Dermis microvascular lymphatic vessel endothelial cell (primary cell): ENCODE measurements around the gene ADGRD2. TPM values are rescaled to one million over a fixed set of nuclear protein-coding genes. Genes with fewer than 3 reads are reported as not detected.

Source experiments
- DNase-seq, 2 donors: peaks; one replicate each; pipeline versions ENCODE4 v3.0.0 to v3.0.0-alpha.2; 2010; ENCODE audit warnings: low read depth in 2 of 2
- total RNA-seq: library from RNA; depleted of rRNA; stranded (reverse); fragments of >200 nt; gene quantifications from 2 replicates; pipeline ENCODE4 v1.2.1, GENCODE V29; 2014

The ADGRD2 gene
- total RNA-seq, 1 donor from 2014 or later: not detected

DNA sequence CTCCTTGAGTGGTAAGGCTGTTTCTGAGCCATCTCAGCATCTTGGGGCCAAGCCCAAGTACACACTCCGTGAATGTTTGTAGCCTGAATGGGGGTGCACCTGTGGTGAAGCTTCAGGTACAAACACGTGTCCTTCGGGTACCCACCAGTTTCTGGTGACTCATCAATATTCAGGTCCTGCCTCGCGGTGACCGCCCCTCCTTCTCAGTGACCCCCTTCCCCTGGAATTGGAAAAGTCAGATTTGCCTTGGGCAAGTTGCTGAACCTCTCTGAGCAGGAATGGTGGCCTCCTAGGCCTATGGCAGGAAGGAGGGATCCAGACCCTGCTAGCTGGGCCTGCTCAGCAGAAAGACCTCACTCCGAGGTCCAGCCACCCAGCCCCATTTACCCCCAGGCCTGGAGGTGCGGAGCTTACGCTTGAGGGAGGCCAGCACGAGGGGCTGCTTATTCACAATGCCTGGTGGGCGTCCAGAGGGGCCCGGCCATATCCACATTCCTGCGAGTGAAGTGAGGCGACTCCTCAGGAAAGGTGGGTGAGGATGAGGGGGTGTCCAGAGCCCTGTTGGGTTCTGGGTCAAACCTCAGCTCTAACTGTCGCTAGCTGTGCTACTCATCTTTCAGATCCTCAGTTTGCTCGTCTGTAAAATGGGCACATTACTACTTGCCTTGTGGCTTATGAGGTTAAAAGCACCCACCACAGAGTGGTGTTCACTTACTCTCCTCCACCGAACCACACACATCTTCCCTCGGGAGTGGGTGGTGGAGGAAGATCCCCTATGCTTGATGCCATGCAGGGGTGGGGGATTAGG lies 7.0 kb downstream of the ADGRD2 start:
- DNase-seq: no peak

DNA sequence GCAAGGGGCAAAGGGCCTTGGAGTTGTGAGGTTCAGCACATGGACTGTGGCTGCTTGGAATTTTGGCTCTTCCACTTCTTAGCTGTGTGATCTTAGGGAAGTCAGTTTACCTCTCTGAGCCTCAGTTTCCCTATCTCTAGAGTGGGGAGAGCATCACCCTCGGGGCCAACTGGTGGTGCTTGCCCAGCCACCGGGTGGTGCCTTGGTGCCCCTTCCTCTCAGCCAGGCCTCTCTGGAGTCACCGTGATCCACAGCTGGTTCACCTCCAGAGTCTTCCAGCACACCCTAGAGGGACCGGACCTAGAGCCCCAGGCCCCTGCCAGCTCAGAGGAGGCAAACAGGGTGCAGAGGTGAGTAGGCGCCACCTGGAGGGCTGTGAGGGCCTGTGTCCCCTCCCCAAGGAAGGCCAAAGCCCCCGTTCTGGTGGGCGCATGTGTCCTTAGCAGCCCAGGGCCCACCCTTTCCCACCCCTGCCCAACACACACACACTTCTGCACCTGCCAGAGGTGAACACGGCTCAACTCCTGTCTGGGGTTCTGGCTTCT lies 7.7 kb downstream of the ADGRD2 start:
- no peak for DNase-seq

DNA sequence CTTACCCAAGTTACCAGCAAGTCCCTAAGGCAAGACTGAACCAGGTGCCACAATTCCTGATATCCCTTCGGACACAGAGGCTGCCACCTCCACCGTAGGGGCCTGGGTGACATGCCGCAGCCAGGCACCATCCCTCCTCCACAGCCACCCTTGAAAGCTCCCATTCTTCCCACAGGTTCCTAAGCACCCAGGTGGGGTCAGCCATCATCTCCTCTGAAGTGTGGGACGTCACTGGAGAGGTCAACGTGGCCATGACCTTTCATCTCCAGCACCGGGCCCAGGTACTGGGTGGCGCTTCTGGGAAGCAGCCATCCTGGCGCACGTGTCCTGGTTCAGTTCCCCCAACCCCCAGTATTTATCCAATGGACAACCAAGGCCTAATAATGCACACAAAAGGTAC lies 8.2 kb downstream of the ADGRD2 start:
- no peak for DNase-seq

DNA sequence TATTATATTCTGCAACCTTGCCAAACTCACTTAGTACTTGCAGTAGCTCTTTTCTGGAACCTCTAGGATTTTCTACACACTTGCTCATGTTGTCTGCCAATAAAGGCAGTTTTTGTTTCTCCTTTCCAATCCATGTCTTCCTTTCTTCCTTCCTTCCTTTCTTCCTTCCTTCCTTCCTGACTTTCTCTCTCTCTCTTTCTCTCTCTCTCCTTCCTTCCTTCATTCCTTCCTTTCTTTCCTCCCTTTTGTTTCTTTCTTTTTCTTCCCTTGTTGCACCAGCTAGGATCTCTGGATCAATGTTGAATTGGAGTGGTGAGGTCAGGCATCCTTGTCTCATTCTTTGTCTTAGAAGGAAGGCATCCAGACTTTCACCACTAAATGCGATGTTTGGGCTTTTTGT lies 12.5 kb downstream of the ADGRD2 start:
- DNase-seq: no peak

DNA sequence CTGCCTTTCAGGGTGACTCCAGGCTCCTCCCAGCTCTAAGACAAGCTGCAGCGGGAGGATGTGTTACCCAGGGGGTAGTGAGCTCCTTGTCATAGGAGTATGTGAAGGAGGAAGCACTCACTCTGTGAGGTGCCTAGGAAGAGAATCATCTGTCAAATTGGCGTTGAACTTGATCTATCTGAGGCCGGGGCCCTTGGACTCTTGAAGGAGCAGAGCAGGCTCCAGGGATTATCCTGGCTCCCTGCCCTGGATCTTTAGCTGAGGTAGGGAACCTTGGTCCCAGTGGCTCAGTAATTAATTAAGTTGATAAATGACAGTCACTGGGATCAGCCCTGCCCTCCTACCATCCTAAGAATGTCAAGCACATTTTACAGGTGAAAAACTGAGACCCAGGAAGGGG lies 15.5 kb downstream of the ADGRD2 start:
- DNase-seq: no peak

DNA sequence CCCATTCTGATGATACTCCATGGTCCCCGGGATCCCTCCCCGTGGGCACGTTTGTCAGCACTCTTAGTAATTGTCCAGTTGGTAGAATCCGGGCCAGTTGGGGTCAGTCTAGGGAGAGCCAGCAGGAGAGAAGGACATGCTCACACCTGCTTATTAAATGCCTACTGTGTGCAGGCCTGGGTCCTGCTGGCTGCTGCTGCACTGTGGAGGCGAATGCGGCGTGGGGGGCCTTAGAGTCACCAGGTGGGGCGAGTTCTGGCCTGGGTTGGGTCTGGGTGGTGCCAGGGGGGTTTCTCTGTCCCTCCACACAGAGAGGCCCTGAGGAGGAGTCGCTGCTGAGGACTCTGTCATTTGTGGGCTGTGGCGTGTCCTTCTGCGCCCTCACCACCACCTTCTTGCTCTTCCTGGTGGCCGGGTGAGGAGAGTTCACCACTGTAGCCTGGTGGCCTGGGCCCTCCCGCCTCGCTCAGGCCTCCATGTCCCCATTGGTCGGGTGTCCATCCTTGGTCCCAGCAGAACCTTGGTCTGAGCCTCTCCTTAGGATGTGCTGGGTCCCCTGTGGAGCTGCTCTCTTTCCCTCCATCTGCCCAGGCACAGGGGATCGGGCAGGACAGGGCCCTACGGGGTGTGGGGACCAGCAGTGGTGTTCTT lies 17.3 kb downstream of the ADGRD2 start:
- no peak for DNase-seq

DNA sequence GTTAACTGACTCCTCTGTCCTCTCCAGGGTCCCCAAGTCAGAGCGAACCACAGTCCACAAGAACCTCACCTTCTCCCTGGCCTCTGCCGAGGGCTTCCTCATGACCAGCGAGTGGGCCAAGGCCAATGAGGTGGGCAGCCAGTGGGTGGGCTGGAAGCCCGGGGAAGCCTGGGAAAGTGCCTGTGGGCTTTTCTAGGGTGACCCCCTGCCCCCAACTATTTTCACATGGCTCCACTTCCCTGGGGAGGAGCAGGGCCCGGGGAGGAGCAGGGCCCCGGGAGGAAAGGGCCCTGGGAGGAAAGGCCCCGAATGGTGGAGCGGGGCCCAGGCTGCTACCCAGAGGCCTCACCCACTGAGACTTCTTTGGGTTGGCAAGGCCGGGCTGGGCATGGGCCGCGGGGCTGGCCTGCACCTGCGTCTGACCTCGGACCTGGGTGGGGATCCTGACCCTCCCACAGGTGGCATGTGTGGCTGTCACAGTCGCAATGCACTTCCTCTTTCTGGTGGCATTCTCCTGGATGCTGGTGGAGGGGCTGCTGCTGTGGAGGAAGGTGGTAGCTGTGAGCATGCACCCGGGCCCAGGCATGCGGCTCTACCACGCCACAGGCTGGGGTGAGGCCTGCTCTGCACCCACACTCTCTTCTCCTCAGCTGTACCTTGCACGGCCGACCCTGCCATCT lies 17.9 kb downstream of the ADGRD2 start:
- DNase-seq: no peak

DNA sequence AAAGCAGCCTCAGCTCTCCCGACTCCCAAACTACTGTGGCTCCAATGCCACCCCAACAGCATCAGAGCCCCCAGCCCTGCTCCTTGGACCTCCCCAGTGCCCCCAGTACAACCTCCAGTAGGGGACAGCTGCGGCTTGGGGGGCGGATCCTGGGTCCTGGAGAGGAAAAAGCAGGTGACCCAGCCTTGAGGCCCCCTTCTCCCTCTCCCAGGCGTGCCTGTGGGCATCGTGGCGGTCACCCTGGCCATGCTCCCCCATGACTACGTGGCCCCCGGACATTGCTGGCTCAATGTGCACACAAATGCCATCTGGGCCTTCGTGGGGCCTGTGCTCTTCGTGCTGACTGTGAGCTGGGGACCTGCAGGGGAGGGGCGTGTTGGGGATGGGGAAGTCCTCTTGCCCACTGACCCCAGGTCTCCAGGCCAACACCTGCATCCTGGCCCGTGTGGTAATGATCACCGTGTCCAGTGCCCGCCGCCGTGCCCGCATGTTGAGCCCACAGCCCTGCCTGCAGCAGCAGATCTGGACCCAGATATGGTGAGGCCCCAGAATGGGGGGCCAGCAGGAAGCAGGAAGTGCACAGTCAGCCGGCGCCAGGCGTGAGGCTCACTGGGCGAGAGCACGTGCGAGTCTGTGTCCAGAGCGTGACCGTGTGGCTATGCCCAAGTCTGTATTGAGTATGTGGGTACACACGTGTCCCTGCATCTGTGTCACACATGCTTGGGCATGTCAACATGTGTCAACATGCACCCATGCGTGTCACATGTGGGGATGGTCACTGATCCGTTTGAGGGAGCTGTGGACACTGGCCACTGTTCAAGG lies 19.0 kb downstream of the ADGRD2 start:
- no peak for DNase-seq

DNA sequence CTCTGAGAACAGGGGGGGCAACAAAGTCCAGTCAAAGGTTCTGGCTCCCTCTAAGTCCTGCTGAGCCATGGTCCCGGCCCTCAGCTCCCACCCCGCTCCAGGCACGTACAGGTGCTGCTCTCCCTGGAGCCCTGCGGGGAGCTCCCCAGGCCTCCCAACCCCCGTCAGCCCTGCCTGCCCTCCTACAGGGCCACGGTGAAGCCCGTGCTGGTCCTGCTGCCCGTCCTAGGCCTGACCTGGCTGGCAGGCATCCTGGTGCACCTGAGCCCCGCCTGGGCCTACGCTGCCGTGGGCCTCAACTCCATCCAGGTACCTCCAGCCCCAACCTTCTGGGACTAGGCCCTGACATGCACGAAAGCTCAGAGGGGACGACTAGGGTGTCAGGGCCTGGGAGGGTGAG lies 20.1 kb downstream of the ADGRD2 start:
- DNase-seq: no peak

DNA sequence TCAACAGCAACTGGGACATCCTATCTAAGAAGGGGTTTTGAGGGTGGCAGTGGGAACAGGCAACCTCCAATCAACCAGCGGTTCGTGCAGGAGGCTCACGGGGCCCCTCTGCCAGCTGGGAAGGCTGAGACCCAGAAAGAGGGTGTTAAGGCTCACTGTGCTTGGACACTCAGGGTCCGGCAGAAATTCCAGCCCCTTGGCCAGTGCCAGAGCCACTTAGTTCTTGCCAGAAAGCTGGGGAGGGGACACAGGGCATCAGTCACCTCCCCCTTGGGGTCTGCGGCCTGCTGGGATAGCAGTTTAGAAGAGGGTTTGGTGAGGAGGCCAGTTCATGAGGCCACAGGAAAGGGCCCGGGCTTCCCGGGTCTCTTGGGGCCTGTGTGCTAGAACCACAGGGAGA lies 20.5 kb downstream of the ADGRD2 start:
- DNase-seq: no peak

DNA sequence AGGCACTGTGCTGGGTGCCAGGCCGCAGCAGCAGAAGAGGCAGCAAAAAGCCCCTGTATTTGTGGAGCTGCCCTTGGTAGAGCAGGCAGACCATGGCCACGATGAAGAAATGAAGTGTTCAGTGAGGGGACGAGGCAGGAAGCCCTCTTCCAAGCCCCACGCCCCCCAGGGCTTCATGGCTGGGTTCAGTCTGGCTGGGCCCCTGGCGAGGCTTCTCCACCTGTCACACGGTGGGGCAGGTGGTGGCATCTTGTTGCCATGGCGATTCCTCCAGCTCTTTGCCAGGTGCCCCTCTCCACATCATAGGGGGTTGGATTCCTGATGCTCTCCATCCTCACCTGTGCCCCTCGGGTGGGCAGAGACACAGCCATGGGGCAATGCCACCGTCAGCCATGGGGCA lies 21.5 kb downstream of the ADGRD2 start:
- no peak for DNase-seq

DNA sequence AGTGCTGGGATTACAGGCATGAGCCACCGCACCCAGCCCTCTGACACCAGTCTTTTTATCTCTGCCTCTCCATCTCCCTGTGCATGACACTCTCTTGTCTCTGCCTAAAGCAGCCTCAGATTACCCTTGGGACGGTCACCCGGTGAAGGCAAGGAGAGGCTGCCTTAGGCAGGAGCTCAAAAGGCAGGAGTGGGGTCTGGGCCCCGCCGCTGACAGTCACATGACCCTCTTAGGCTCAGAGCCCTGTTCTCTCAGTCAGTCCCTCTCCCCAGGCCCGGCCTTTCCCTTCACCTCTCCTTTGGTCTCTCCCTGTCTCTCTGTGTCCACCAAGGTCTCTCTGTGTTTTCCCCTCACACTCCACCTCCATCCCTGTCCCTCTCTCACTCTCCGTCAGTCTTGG lies 22.5 kb downstream of the ADGRD2 start:
- no peak for DNase-seq

DNA sequence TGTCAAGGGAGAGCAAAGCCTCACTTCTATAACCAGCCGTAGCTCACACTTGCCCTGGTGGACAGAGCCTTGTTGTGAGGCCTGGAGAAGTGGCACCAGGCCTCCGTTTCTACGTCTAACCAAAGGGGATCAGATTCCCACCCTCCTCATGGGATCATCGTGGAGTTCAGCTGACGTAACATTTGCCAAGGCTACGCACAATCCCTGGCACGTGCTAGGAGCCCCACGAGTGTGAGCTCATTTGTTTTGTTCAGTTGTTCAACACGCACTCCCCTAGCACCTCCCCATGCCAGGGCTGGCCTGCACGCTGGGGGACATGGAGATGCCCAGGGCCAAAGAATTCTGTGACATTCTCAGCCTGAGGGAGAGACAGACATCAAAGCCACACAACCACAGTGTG lies 23.1 kb downstream of the ADGRD2 start:
- DNase-seq: no peak

DNA sequence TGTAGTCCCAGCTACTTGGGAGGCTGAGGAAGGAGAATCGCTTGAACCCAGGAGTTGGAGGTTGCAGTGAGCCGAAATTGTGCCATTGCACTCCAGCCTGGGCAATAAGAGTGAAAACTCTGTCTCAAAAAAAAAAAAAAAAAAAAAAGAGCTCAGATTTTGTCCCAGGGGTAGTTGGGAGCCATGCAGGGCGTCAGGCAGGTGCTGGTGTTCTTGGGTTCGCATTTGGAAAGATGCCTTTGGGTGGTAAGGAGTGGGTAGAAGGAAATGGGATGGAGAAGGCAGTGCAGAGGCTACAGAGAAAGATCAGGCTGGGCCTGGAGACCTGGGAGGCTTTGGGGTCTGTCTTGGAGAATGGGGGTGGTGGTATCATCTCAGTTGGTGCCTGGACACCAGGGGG lies 23.9 kb downstream of the ADGRD2 start:
- no peak for DNase-seq

DNA sequence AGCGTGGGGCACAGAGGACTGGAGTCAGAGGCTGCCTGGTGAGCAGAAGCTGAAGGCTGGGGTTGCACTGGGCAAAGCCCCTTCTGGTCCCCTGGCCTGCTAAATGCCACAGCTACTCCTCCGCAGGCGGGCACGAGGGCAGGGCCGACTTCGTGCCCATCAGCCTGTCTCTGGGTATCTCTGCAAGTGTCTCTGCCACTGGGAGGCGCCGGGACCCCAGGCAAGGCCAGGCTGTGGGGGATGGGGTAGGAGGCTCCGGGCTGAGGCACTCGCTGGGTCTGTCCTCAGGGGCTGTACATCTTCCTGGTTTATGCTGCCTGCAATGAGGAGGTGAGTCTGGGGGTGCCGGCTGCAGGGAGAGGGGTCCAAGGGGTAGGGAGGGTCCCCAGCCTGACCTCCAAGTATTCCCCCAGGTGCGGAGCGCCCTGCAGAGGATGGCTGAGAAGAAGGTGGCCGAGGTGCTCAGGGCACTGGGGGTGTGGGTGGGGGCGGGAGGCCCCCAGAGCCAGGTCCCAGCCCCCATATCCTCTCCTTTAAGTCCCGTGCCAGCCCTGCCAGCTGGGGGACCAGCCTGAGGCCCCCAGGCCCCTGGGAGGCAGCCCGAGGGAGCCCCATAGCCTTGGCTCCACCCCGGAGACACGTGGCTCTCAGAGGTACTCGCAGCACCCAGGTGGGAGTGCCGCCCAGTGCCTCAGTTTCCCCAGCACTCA lies 25.1 kb downstream of the ADGRD2 start:
- DNase-seq: no peak

DNA sequence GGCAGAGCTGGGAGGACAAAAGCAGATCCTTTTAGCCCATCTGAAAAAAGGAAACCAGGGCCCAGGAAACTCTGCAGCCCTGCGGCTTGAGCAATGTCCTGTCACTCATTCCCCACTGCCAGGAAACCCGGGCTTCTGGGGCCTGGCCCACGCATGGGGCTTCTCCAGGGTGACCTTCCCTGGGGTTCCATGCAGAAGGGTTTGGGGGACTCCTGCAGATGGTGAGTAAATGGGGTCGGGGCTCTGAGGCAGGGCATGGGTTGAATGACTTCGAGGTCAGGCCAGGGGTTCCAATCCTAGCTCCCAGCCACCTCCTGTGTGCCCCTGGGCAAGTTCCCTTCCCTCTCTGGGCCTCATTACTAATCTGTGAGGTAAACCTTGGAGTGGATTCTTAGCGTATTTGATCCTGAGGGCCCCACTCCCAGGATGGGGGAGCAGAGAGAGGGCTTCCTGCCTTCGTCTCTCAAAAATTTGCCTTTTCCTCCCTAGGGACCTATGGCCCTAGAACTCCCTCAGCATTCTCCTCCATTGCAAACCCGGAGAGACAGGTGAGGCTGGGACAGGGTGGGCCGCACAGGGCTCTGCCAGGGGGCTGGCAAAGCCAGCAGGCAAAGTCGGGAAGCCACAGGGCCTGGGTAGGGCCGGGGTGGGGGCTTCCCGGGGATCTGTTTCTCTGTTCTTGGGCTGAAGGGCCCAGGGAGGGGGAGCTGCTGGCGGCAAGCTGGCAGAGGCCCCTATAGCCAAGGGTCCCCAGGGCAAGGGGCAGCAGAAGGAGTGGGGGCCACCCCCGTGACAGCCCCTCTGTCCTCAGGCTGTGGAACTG lies 25.8 kb downstream of the ADGRD2 start:
- DNase-seq: no peak

DNA sequence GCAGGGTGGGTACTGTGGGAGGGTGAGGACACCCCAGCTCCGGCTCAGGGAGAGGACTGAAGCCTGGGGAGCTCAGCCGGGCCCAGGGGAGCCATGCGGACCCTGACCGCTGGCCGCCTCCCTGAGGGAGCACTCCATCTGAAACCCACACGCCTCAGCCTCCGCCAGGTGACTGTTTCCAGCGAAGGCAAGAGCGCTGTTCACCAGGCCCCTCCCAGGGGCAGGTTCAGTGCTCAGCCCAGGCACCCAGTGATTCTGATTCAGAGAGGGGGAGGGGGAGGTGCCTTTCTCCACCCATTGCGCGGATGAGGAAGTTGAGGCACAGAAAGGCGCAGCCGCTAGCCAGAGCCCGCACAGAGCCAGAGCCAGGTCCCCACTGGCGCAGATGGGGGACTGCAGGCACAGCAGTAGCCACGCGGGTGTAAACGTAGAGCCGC lies 27.0 kb downstream of the ADGRD2 start:
- no peak for DNase-seq

DNA sequence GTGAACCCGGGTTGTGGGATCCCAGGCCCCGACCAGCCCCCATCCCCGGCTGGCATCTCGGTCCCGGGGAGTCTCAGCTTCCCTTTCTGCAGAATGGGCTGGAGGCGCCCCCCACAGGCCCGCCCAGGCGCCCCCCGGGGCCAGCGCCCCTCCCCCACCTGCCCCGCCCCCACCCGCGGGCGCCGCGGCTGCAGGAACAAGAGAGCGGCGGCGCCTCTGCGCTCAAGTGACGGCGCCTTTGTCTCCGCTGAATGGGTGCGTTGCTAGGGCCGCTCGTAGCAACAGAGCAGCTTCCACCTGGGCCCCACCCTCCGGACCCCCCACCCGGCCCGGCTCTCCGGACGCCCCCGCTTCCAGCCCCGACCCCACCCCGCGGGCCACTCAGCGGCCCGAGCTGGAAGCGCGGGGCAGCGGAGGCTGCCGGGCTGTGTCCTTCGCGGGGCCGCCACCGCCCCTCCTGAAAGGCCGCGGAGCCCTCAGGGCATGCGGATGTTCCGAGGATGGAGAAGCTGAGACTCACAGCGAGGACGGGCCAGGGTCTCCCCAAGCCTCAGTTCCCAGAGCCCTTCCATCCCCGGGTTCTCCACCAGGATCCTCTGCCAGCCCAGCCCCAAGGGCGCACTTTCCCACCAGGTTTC lies 27.5 kb downstream of the ADGRD2 start:
- no peak for DNase-seq

DNA sequence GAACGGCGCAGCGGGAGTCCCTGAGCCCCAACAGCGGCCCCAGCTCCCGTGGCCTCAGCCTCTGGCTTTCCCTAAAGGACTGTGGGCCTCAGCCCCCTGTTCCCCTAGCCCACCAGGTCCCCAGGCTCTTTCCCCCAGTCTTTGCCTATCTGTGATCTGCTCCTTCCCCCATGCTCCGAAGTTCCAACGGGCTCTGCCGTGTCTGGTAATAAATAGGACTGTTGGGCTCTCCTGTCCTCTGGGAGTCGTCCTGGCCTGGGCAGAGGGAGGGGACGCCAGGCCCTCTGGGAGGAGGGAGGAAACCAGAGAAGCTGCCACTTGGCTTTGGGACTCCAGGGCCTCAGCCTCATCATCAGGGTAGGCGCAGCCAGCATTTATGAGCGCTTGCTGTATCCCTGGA lies 28.1 kb downstream of the ADGRD2 start:
- DNase-seq: no peak

DNA sequence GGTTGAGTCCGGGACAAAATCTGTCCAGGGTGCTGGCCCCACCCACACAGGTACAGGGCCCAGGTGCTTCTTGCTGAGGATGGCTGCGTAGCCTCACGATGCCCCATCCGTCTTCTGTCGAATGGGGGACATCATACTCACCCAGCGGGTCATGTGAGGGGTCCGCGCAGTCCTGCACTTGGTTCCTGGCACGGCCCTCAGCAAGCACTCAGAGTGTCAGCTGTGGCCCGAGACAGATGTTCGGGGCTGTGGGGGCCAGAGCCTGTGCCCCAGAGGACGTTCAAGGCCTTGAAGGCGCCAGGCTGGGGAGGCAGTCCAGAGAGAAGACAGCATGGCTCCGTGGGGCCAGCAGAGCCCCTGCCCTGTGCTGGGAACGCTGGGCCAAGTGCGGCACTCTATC lies 29.1 kb downstream of the ADGRD2 start:
- no peak for DNase-seq
